A673 (cell line): ENCODE measurements around the gene GLS2. TPM values are rescaled to one million over a fixed set of nuclear protein-coding genes. Genes with fewer than 3 reads are reported as not detected.
A peak's percentile ranks its signal among the peaks of the same experiment; 100 is the strongest.

Experiments used
- Bru-seq: library from RNA; stranded (reverse); fragments of 400-500 nt; gene quantifications from one replicate; lab custom pipeline; 2021; lab: Mats Ljungman, UMichigan
- BruChase-seq, 2 experiments: library from RNA; stranded (reverse); fragments of 400-500 nt; gene quantifications; one replicate each; lab custom pipeline; 2021; lab: Mats Ljungman, UMichigan
- BruUV-seq: library from RNA; stranded (reverse); fragments of 400-500 nt; replicated peaks from 2 replicates; lab custom pipeline; 2021; lab: Mats Ljungman, UMichigan
- CTCF ChIA-PET: fragments of 300-600 bp; sonication (Branson Sonifier 250); formaldehyde crosslinking; loops from one replicate; lab custom pipeline; 2022; ENCODE audit warnings: antibody characterized with exemption; lab: Charles Lee
- POLR2A ChIA-PET: fragments of 300-600 bp; sonication (Branson Sonifier 250); formaldehyde crosslinking; loops from one replicate; lab custom pipeline; 2022; ENCODE audit warnings: antibody characterized with exemption; ENCODE audit not compliant: low non-redundant PET; lab: Charles Lee
- DNase-seq: peaks from one replicate; pipeline ENCODE4 v3.0.0-alpha.2; 2015; ENCODE audit warnings: low spot score
- H3K27ac ChIP-seq: fragments of 200-600 bp; sonication (generic); 2 replicates; pipeline ENCODE4 v1.5.1; 2016; ENCODE audit warnings: mixed run types, low read depth, mild to moderate bottlenecking, mixed read lengths, antibody characterized with exemption, low read length; ENCODE audit not compliant: poor library complexity, severe bottlenecking
- H3K27me3 ChIP-seq: fragments of 200-600 bp; sonication (generic); replicated peaks from 2 replicates; pipeline ENCODE4 v1.6.1; 2017; ENCODE audit warnings: mixed run types, low read depth, mild to moderate bottlenecking, mixed read lengths, antibody characterized with exemption, low read length; ENCODE audit not compliant: insufficient read depth, poor library complexity
- H3K36me3 ChIP-seq: fragments of 200-600 bp; sonication (generic); 2 replicates; pipeline ENCODE4 v1.6.1; 2016; ENCODE audit warnings: mixed run types, mild to moderate bottlenecking, mixed read lengths, antibody characterized with exemption, low read length; ENCODE audit not compliant: insufficient read depth, poor library complexity, severe bottlenecking
- H3K4me1 ChIP-seq: fragments of 200-600 bp; sonication (generic); 2 replicates; pipeline ENCODE4 v1.6.1; 2017; ENCODE audit warnings: mixed run types, mild to moderate bottlenecking, mixed read lengths, antibody characterized with exemption, low read length; ENCODE audit not compliant: insufficient read depth, poor library complexity, severe bottlenecking
- H3K4me3 ChIP-seq: fragments of 200-600 bp; sonication (generic); 2 replicates; pipeline ENCODE4 v1.5.1; 2016; ENCODE audit warnings: low read depth, mixed run types, mild to moderate bottlenecking, mixed read lengths, low read length; ENCODE audit not compliant: poor library complexity, severe bottlenecking
- H3K9me3 ChIP-seq: fragments of 200-600 bp; sonication (generic); 2 replicates; pipeline ENCODE4 v1.6.1; 2016; ENCODE audit warnings: mixed run types, low read depth, mild to moderate bottlenecking, mixed read lengths, antibody characterized with exemption, low read length; ENCODE audit not compliant: poor library complexity, severe bottlenecking
- EZH2 ChIP-seq: fragments of 200-600 bp; sonication (generic); IDR thresholded peaks from 2 replicates; pipeline ENCODE4 v1.6.1; 2017; ENCODE audit warnings: borderline replicate concordance, low read depth, mild to moderate bottlenecking, mixed read lengths, antibody characterized with exemption, low read length; ENCODE audit not compliant: poor library complexity, severe bottlenecking
- intact Hi-C: fragments of 100-400 bp; cut with micrococcal nuclease; formaldehyde crosslinking; loops from one replicate; pipeline ENCODE4 v1.10.0; 2022; ENCODE audit not compliant: unreplicated experiment
- long read RNA-seq: library from polyadenylated mRNA; stranded (forward); transcript quantifications from one replicate; pipeline ENCODE4 v2.0.0, GENCODE V29; 2022
- total RNA-seq: library from RNA; stranded (reverse); gene quantifications from 2 replicates; pipeline ENCODE4 v1.2.3, GENCODE V29; 2021
- TF ChIP-seq, protein P1 (sequence below): fragments of 300-800, 200-600 bp; sonication (generic); conservative IDR thresholded peaks from 2 replicates; pipeline ENCODE4 v1.5.1; 2017; ENCODE audit warnings: low read depth, mild to moderate bottlenecking, antibody characterized with exemption, low read length, moderate library complexity, mixed read lengths

Gene GLS2
- 0.24 TPM in 1 of 2 replicates, not detected in the other for total RNA-seq
- Bru-seq, nascent RNA, result not detected
- percentile 17 among the genes with signal in this experiment for BruChase-seq, experiment 1, labeled RNA remaining after a 2-hour chase
- not detected for BruChase-seq, experiment 2, labeled RNA remaining after a 6-hour chase
- long read RNA-seq, partial matches to known transcripts, result 0 of 16 reads
- long read RNA-seq, other reads (novel, unspliced or antisense), result 15 of 16 reads

GRCh38 chr12:56488041-56488955 lies at the start of gene GLS2:
Gene GLS2, minus strand, starts transcription at chr12:56488161. Its CDS starts 43 bp downstream, at chr12:56488118.
- Histone ChIP-seq H3K4me1 (peaks cover 15% of the 10 kb centered on the region), H3K36me3 (no peaks in the 10 kb centered on the region)

GRCh38 chr12:56537546-56537945 lies 49.6 kb upstream of the GLS2 start:
- H3K27me3 ChIP-seq, result no peaks in the 10 kb centered on the region
- BruUV-seq, result no TSS peak
- TF ChIP-seq EZH2, result no peak
- TF ChIP-seq, protein P1, sequence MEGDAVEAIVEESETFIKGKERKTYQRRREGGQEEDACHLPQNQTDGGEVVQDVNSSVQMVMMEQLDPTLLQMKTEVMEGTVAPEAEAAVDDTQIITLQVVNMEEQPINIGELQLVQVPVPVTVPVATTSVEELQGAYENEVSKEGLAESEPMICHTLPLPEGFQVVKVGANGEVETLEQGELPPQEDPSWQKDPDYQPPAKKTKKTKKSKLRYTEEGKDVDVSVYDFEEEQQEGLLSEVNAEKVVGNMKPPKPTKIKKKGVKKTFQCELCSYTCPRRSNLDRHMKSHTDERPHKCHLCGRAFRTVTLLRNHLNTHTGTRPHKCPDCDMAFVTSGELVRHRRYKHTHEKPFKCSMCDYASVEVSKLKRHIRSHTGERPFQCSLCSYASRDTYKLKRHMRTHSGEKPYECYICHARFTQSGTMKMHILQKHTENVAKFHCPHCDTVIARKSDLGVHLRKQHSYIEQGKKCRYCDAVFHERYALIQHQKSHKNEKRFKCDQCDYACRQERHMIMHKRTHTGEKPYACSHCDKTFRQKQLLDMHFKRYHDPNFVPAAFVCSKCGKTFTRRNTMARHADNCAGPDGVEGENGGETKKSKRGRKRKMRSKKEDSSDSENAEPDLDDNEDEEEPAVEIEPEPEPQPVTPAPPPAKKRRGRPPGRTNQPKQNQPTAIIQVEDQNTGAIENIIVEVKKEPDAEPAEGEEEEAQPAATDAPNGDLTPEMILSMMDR, result no peak
- no peak overlapping the region for H3K27ac ChIP-seq
- POLR2A ChIA-PET, result no interaction called here
- H3K36me3 ChIP-seq, result no peaks in the 10 kb centered on the region
- H3K4me3 ChIP-seq, result no peak overlapping the region
- DNase-seq, result no peak
- CTCF ChIA-PET, result no interaction called here
- H3K9me3 ChIP-seq, result no peaks in the 10 kb centered on the region
- no peaks in the 10 kb centered on the region for H3K4me1 ChIP-seq
- intact Hi-C loops, result no loop called here

More at GRCh38 chr12:56488041-56488955, at the start of gene GLS2:
- BruUV-seq, result no TSS peak
- Histone ChIP-seq H3K9me3 (no peaks in the 10 kb centered on the region), H3K4me3 (peak within 1 kb of the TSS; percentile 53), H3K27me3 (peaks cover 30% of the 10 kb centered on the region), H3K27ac (no peak within 1 kb of the TSS)
- TF ChIP-seq, protein P1, result no peak
- no peak for TF ChIP-seq EZH2
- intact Hi-C loops, result no loop called here
- CTCF ChIA-PET, result interaction anchor here (0.6 kb wide), 1 partner anchor 16 kb away, joined by 3 read pairs; no protein-coding TSS in a partner anchor
- POLR2A ChIA-PET, result interaction anchor here (0.6 kb wide), 1 partner anchor 14 kb away, joined by 3 read pairs; no protein-coding TSS in a partner anchor
- peak; percentile 83 for DNase-seq

- H3K27ac ChIP-seq, result no peak overlapping the region
- intact Hi-C loops, result no loop called here
- no TSS peak for BruUV-seq
- TF ChIP-seq EZH2, result no peak
- TF ChIP-seq, protein P1, result no peak
- H3K4me3 ChIP-seq, result no peak overlapping the region
- ChIA-PET POLR2A (no interaction called here), CTCF (interaction anchor here (0.6 kb wide), 1 partner anchor 25 kb away, joined by 3 read pairs; no protein-coding TSS in a partner anchor)
- no peak for DNase-seq
- no peaks in the 10 kb centered on the region for H3K27me3 ChIP-seq
- H3K4me1 ChIP-seq, result peaks cover 11% of the 10 kb centered on the region
- H3K9me3 ChIP-seq, result no peaks in the 10 kb centered on the region
- no peaks in the 10 kb centered on the region for H3K36me3 ChIP-seq
Measured at GRCh38 chr12:56530390-56531055, 42.6 kb upstream of the GLS2 start.
